GM21367 (cell line): ENCODE data around the gene CENPE.
"Not testable (repeated sequence)": the region's sequence is repeated elsewhere in the genome, so short reads cannot be mapped to it uniquely, and the experiment has no call there.

ENCODE experiments used
- ATAC-seq: cut with Tn5 transposase; IDR thresholded peaks from one replicate; pipeline ENCODE4 v1.9.1; 2021; ENCODE audit not compliant: unreplicated experiment

Gene CENPE

GRCh38 chr4:103198111-103198765 is at the start of gene CENPE:
TSS of gene CENPE (minus strand) at chr4:103198343. CDS start at chr4:103198319, 24 bp downstream.
- peak; percentile 90 for ATAC-seq

- no peak for ATAC-seq
These were observed 46.1 kb upstream of the CENPE start for GRCh38 chr4:103244251-103244650.

- ATAC-seq = not testable (repeated sequence)
These were observed 32.8 kb upstream of the CENPE start for GRCh38 chr4:103230938-103231337.

GRCh38 chr4:103223556-103223955 is 25.4 kb upstream of the CENPE start:
- not testable (repeated sequence) for ATAC-seq

GRCh38 chr4:103207673-103208072 is 9.5 kb upstream of the CENPE start:
- ATAC-seq = no peak

GRCh38 chr4:103204111-103204510 is 6.0 kb upstream of the CENPE start:
- ATAC-seq = no peak

- ATAC-seq = no peak
These were observed 3.6 kb upstream of the CENPE start for GRCh38 chr4:103201724-103202123.

GRCh38 chr4:103201253-103201652 is 3.1 kb upstream of the CENPE start:
- no peak for ATAC-seq

GRCh38 chr4:103199009-103199408 is 866 bp upstream of the CENPE start:
- no peak for ATAC-seq

GRCh38 chr4:103197765-103198110 is 405 bp downstream of the CENPE start:
- ATAC-seq = peak; percentile 38

- no peak for ATAC-seq
These were observed 4.7 kb downstream of the CENPE start for GRCh38 chr4:103193457-103193856.

- no peak for ATAC-seq
These were observed 27.1 kb downstream of the CENPE start for GRCh38 chr4:103171006-103171405.

- not testable (repeated sequence) for ATAC-seq
These were observed 28.4 kb downstream of the CENPE start for GRCh38 chr4:103169750-103170149.

GRCh38 chr4:103168993-103169392 is 29.1 kb downstream of the CENPE start:
- no peak for ATAC-seq

GRCh38 chr4:103162176-103162575 is 36.0 kb downstream of the CENPE start:
- no peak for ATAC-seq

GRCh38 chr4:103158760-103159159 is 39.4 kb downstream of the CENPE start:
- no peak for ATAC-seq

GRCh38 chr4:103156106-103156505 is 42.0 kb downstream of the CENPE start:
- ATAC-seq = no peak

GRCh38 chr4:103152381-103152780 is 45.8 kb downstream of the CENPE start:
- no peak for ATAC-seq

GRCh38 chr4:103150677-103151076 is 47.5 kb downstream of the CENPE start:
- no peak for ATAC-seq

GRCh38 chr4:103144926-103145325 is 53.2 kb downstream of the CENPE start:
- no peak for ATAC-seq

- ATAC-seq = no peak
These were observed 60.7 kb downstream of the CENPE start for GRCh38 chr4:103137446-103137827.

GRCh38 chr4:103136671-103137445 is 61.3 kb downstream of the CENPE start:
- ATAC-seq = no peak

GRCh38 chr4:103129174-103129573 is 69.0 kb downstream of the CENPE start:
- ATAC-seq = no peak
